Measurements from ENCODE around the gene SLC34A3. TPM values are rescaled to one million over a fixed set of nuclear protein-coding genes. Genes with fewer than 3 reads are reported as not detected.

SLC34A3 gene
- total RNA-seq, 4 donors from 2014 or later = not detected

GRCh38 chr9:137252555-137253506 is 22.1 kb downstream of the SLC34A3 start:
- Histone ChIP-seq H3K4me1 (peaks cover 25 to 35% (median 29%) of the 10 kb centered on the region in 4 donors), H3K27ac (replicated peaks in 1 of 4) (no peak overlapping the region), H3K36me3 (peaks cover 0 to 19% (median 14%) of the 10 kb centered on the region in 4 donors), H3K9me3 (no peaks in the 10 kb centered on the region), H3K27me3 (no peaks in the 10 kb centered on the region), H3K4me3 (no peak overlapping the region)
- TF ChIP-seq, protein P1, sequence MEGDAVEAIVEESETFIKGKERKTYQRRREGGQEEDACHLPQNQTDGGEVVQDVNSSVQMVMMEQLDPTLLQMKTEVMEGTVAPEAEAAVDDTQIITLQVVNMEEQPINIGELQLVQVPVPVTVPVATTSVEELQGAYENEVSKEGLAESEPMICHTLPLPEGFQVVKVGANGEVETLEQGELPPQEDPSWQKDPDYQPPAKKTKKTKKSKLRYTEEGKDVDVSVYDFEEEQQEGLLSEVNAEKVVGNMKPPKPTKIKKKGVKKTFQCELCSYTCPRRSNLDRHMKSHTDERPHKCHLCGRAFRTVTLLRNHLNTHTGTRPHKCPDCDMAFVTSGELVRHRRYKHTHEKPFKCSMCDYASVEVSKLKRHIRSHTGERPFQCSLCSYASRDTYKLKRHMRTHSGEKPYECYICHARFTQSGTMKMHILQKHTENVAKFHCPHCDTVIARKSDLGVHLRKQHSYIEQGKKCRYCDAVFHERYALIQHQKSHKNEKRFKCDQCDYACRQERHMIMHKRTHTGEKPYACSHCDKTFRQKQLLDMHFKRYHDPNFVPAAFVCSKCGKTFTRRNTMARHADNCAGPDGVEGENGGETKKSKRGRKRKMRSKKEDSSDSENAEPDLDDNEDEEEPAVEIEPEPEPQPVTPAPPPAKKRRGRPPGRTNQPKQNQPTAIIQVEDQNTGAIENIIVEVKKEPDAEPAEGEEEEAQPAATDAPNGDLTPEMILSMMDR (IDR thresholded peaks at IDR 0.05) = no peak
- no peak for TF ChIP-seq EP300 (IDR thresholded peaks at IDR 0.05)
- no peak for TF ChIP-seq POLR2AphosphoS5 (IDR thresholded peaks at IDR 0.05)
- TF ChIP-seq POLR2A (IDR thresholded peaks at IDR 0.05; ENCODE audit: low read depth) = no peak
- DNase-seq (ENCODE audit: extremely low spot score) = no peak
- intact Hi-C loops (cut with DNase I) = no loop called here
- 95% methylated on average over 15 of the region's 35 CpGs for WGBS

DNA sequence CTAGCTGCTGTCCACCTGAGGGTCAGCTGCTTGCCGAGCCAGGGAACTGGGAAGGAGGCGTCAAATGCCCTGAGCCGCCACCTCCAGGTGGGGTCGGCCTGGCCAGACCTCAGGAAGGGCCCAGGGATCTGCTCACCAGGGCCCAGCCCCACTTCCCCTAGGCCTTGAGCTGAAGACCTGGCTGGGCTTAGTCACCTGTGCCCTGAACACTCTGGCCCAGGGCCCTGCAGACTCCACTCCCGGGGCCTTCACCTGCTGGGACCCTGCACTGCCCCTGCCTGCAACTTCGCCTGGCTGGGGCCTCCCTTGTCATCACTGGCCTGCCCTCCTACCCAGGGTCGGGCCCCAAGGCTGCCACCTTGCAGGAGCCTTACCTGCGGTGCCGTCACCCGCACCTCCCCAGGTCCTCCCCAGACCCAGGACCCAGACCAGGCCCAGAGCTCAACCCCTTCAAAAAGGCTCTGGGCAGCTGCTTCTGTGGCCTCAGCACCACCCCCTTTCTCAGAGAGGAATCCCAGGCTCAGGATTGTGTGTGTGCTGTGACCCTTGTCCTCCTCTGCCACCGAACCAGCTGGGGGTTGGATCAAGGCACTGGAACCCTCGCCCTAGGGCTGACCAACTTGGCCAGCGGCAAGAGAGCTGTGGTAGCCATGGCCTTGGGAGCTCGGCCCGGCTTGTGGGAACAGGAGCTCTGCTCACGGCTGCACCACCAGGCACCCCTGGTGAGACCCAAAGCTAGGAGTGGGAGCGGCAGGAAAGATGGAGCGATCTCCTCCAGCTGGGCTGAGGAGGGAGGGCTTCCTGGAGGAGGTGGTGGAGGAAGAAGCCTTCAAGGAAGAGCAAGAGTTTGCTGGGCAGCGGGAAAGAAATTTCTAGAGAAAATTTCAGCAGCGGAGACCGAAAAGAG is 23.3 kb downstream of the SLC34A3 start:
- Histone ChIP-seq H3K9me3 (no peaks in the 10 kb centered on the region), H3K4me3 (peak overlapping the region; percentile 81 to 100 (median 94)), H3K4me1 (peaks cover 25 to 35% (median 29%) of the 10 kb centered on the region in 4 donors), H3K27me3 (no peaks in the 10 kb centered on the region), H3K36me3 (peaks cover 0 to 30% (median 24%) of the 10 kb centered on the region in 4 donors), H3K27ac (replicated peaks in 1 of 4) (peak overlapping the region; percentile 77 to 84 (median 82))
- no peak for DNase-seq (ENCODE audit: extremely low spot score)
- WGBS = 45% methylated on average over 9 of the region's 21 CpGs
- intact Hi-C loops (cut with DNase I) = no loop called here
- no peak for TF ChIP-seq EP300 (IDR thresholded peaks at IDR 0.05)
- TF ChIP-seq, protein P1 (IDR thresholded peaks at IDR 0.05) = no peak
- no peak for TF ChIP-seq POLR2A (IDR thresholded peaks at IDR 0.05; ENCODE audit: low read depth)
- TF ChIP-seq POLR2AphosphoS5 (IDR thresholded peaks at IDR 0.05) = no peak

GRCh38 chr9:137254624-137255447 is 24.1 kb downstream of the SLC34A3 start, which contains the start of gene NELFB:
TSS of gene NELFB (plus strand) at chr9:137255327.
- H3K9me3 ChIP-seq = no peaks in the 10 kb centered on the region
- DNase-seq (ENCODE audit: extremely low spot score) = peak; percentile 95
- peaks cover 0 to 35% (median 29%) of the 10 kb centered on the region in 4 donors for H3K36me3 ChIP-seq
- peaks cover 25 to 34% (median 29%) of the 10 kb centered on the region in 4 donors for H3K4me1 ChIP-seq
- WGBS = 6% methylated on average over 8 of the region's 105 CpGs
- TF ChIP-seq EP300 (IDR thresholded peaks at IDR 0.05) = no peak
- TF ChIP-seq, protein P1 (IDR thresholded peaks at IDR 0.05) = peak in 1 of 3 experiments; percentile 40
- TF ChIP-seq POLR2A (IDR thresholded peaks at IDR 0.05; ENCODE audit: low read depth) = peak; percentile 12
- peak; percentile 80 to 81 for TF ChIP-seq POLR2AphosphoS5 (IDR thresholded peaks at IDR 0.05)
- intact Hi-C loops (cut with DNase I) = no loop called here
- peak within 1 kb of the TSS; percentile 77 to 84 (median 82) for H3K27ac ChIP-seq (replicated peaks in 1 of 4)
- H3K27me3 ChIP-seq = no peaks in the 10 kb centered on the region
- H3K4me3 ChIP-seq = peak within 1 kb of the TSS; percentile 81 to 100 (median 94)
